GM12878 (cell line): ENCODE results near the gene CELSR3. TPM values are rescaled to one million over a fixed set of nuclear protein-coding genes. Genes with fewer than 3 reads are reported as not detected.

Source experiments
- BACH1 ChIP-seq: fragments of 450-650 bp; IDR thresholded peaks from 2 replicates; pipeline ENCODE4 v1.6.1; 2017; ENCODE audit warnings: mild to moderate bottlenecking, borderline replicate concordance
- BHLHE40 ChIP-seq, 2 experiments: fragments of 450-650 bp in 1 of 2; IDR thresholded peaks; 2 replicates each; pipeline ENCODE4 v1.6.1; 2011 to 2017; ENCODE audit warnings: low read depth in 2 of 2, borderline replicate concordance in 1 of 2, improper control_type of control experiment in 1 of 2, low read length in 1 of 2, mild to moderate bottlenecking in 1 of 2
- BMI1 ChIP-seq: fragments of 450-650 bp; IDR thresholded peaks from 2 replicates; pipeline ENCODE4 v1.6.1; 2016; ENCODE audit warnings: mild to moderate bottlenecking, moderate library complexity, borderline replicate concordance
- DPF2 ChIP-seq: fragments of 450-650 bp; IDR thresholded peaks from 2 replicates; pipeline ENCODE4 v1.6.1; 2017; ENCODE audit warnings: mild to moderate bottlenecking
- GATAD2B ChIP-seq: fragments of 450-650 bp; conservative IDR thresholded peaks from 2 replicates; pipeline ENCODE4 v1.6.1; 2017; ENCODE audit warnings: low read depth, mild to moderate bottlenecking, moderate library complexity
- HDAC2 ChIP-seq: fragments of 200-600 bp; sonication (generic); IDR thresholded peaks from 2 replicates; pipeline ENCODE4 v1.6.1; 2017
- HDAC6 ChIP-seq: fragments of 200-600 bp; sonication (generic); IDR thresholded peaks from one replicate; pipeline ENCODE4 v1.8.0; 2017; ENCODE audit warnings: antibody characterized with exemption; ENCODE audit not compliant: unreplicated experiment
- HDGF ChIP-seq: fragments of 450-650 bp; IDR thresholded peaks from 2 replicates; pipeline ENCODE4 v1.6.1; 2016; ENCODE audit warnings: antibody characterized with exemption
- KLF5 ChIP-seq: fragments of 450-650 bp; IDR thresholded peaks from 2 replicates; pipeline ENCODE4 v1.6.1; 2014; ENCODE audit warnings: mild to moderate bottlenecking; ENCODE audit not compliant: partially characterized antibody
- LARP7 ChIP-seq: fragments of 450-650 bp; IDR thresholded peaks from 2 replicates; pipeline ENCODE4 v1.6.1; 2017; ENCODE audit warnings: mild to moderate bottlenecking
- NR2C1 ChIP-seq: fragments of 450-650 bp; IDR thresholded peaks from 2 replicates; pipeline ENCODE4 v1.6.1; 2017; ENCODE audit warnings: antibody characterized with exemption, mild to moderate bottlenecking, moderate library complexity
- PML ChIP-seq: IDR thresholded peaks from 2 replicates; pipeline ENCODE4 v1.6.1; 2012; ENCODE audit warnings: low read length, inconsistent platforms
- RAD51 ChIP-seq: fragments of 450-650 bp; IDR thresholded peaks from 2 replicates; pipeline ENCODE4 v1.6.1; 2016; ENCODE audit warnings: moderate library complexity, mild to moderate bottlenecking, inconsistent platforms
- RFX5 ChIP-seq: IDR thresholded peaks from 2 replicates; pipeline ENCODE4 v1.6.1; 2011; ENCODE audit warnings: low read depth, low read length, improper control_type of control experiment
- SMARCA5 ChIP-seq: fragments of 450-650 bp; IDR thresholded peaks from 2 replicates; pipeline ENCODE4 v1.6.1; 2017; ENCODE audit warnings: mild to moderate bottlenecking
- SP1 ChIP-seq: IDR thresholded peaks from one replicate; pipeline ENCODE4 v1.6.1; 2011; ENCODE audit warnings: low read depth, low read length
- SREBF1 ChIP-seq: IDR thresholded peaks from 2 replicates; pipeline ENCODE4 v1.6.1; 2012; ENCODE audit warnings: mild to moderate bottlenecking, low read length
- TCF3 ChIP-seq: IDR thresholded peaks from 2 replicates; pipeline ENCODE4 v1.6.1; 2012; ENCODE audit warnings: low read depth, mild to moderate bottlenecking, low read length, borderline replicate concordance; ENCODE audit not compliant: insufficient read depth
- TCF7 ChIP-seq: IDR thresholded peaks from 2 replicates; pipeline ENCODE4 v1.6.1; 2014; ENCODE audit warnings: antibody characterized with exemption, borderline replicate concordance
- polyA plus RNA-seq, 11 experiments: library from polyadenylated mRNA; depleted of rRNA in 4 of 11; unstranded in 6 of 11; stranded (reverse) in 5 of 11; fragments of >200 nt; fragmentation: Nextera tagmentation in 4 of 11; fragmentation: Illumina TruSeq in 1 of 11; extraction: Ambion mirVana in 4 of 11; extraction: Trizol in 1 of 11; gene quantifications; 1 replicate in 1 of 11; 2 replicates in 10 of 11; pipeline versions ENCODE4 v1.2.1 to v1.2.3, GENCODE V29; 2011 to 2016; ENCODE audit warnings: inconsistent platforms in 2 of 11, missing spikeins in 2 of 11, low read depth in 1 of 11
- total RNA-seq, 4 experiments: library from RNA; depleted of rRNA in 3 of 4; stranded (reverse); fragments of >200 nt in 3 of 4; fragmentation: Illumina TruSeq in 1 of 4; extraction: Trizol in 1 of 4; gene quantifications; 2 replicates each; pipeline versions ENCODE4 v1.2.1 to v1.2.3, GENCODE V29; 2013 to 2021
- TF ChIP-seq, protein P1 (sequence below): fragments of 450-650 bp; IDR thresholded peaks from 2 replicates; pipeline ENCODE4 v1.6.1; 2016; ENCODE audit warnings: mild to moderate bottlenecking
- TF ChIP-seq, protein P2 (sequence below): fragments of 450-650 bp; IDR thresholded peaks from 2 replicates; pipeline ENCODE4 v1.6.1; 2018; ENCODE audit warnings: mild to moderate bottlenecking, low read depth, moderate library complexity; ENCODE audit not compliant: partially characterized antibody
- TF ChIP-seq, protein P3 (sequence below): fragments of 450-650 bp; IDR thresholded peaks from 2 replicates; pipeline ENCODE4 v1.6.1; 2017; ENCODE audit warnings: antibody characterized with exemption, mild to moderate bottlenecking, moderate library complexity
- TF ChIP-seq, protein P4 (sequence below): fragments of 450-650 bp; IDR thresholded peaks from 2 replicates; pipeline ENCODE4 v1.6.1; 2017; ENCODE audit warnings: mild to moderate bottlenecking

Gene CELSR3
- total and polyA plus RNA-seq, 10 of the 15 experiments (the other 5 are each of a cell fraction or from before 2014, with no cell fraction given): 0.08 to 1.6 (median 0.57) TPM

DNA sequence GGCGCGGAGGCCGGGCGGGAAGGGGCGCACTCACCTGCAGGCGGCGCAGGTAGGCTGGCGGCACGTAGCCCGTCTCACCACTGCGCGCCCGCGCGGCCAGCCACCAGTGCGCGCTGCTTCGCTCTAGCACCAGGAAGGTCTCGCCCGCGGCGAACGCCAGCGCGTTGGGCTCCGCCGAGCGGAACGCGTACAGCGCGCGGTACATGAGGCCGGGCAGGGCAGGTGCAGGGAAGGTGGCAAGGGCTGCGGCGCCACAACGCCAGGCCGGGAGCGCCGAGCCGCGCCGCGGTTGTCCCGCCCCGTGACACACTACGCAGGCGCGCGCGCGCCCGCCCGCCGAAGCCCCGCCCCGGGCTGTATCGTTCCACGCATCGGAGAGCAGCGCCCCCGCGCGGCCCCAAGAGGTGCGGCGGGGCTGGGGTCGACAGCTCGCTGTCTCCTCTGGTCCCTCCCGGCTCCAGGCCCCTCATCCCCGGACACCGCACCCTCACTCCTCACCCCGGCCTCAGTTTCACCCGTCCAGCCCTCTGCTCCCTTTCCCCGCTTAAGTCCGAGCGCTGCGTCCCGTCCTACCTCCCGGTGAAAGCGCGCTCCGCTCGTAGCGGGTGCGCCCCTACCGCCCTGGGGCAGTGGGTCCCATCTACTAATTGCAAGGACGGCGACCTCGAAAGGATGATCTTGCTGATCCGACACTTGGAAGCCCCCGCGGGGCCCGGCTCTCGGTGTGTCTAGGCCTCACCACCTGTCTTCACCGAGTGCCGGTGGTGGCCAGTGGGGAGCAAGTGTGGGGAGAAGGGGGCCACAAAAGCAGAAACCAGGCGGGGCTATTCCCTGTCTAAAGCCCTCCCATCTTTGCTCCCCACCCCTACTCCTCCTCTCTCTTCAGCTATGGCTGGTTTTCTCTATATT lies 23.2 kb upstream of the CELSR3 start, which contains the start of gene NCKIPSD (continued):
- peak; percentile 33 for TF ChIP-seq KLF5
- peak; percentile 96 for TF ChIP-seq DPF2
- peak; percentile 89 for TF ChIP-seq BACH1
- peak; percentile 52 for TF ChIP-seq SP1
- TF ChIP-seq BHLHE40 (IDR thresholded peaks at IDR 0.05; ENCODE audit: borderline replicate concordance in 1 of 2, low read depth in 2 of 2, low read length in 1 of 2): peak in 1 of 2 experiments; percentile 80; a peak in 2 of 4 replicates
- TF ChIP-seq, protein P1, sequence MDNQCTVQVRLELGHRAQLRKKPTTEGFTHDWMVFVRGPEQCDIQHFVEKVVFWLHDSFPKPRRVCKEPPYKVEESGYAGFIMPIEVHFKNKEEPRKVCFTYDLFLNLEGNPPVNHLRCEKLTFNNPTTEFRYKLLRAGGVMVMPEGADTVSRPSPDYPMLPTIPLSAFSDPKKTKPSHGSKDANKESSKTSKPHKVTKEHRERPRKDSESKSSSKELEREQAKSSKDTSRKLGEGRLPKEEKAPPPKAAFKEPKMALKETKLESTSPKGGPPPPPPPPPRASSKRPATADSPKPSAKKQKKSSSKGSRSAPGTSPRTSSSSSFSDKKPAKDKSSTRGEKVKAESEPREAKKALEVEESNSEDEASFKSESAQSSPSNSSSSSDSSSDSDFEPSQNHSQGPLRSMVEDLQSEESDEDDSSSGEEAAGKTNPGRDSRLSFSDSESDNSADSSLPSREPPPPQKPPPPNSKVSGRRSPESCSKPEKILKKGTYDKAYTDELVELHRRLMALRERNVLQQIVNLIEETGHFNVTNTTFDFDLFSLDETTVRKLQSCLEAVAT: no peak
- TF ChIP-seq PML: no peak
- no peak for TF ChIP-seq HDAC2
- TF ChIP-seq HDGF: no peak
- 0 out of 2 replicates have a peak, but pooled peaks have one; percentile 45 for TF ChIP-seq TCF3
- TF ChIP-seq SREBF1: no peak
- peak; percentile 98 for TF ChIP-seq SMARCA5
- no peak for TF ChIP-seq NR2C1
- no peak for TF ChIP-seq RFX5
- no peak for TF ChIP-seq TCF7
- TF ChIP-seq RAD51: no peak
- TF ChIP-seq BMI1: no peak
- TF ChIP-seq, protein P2, sequence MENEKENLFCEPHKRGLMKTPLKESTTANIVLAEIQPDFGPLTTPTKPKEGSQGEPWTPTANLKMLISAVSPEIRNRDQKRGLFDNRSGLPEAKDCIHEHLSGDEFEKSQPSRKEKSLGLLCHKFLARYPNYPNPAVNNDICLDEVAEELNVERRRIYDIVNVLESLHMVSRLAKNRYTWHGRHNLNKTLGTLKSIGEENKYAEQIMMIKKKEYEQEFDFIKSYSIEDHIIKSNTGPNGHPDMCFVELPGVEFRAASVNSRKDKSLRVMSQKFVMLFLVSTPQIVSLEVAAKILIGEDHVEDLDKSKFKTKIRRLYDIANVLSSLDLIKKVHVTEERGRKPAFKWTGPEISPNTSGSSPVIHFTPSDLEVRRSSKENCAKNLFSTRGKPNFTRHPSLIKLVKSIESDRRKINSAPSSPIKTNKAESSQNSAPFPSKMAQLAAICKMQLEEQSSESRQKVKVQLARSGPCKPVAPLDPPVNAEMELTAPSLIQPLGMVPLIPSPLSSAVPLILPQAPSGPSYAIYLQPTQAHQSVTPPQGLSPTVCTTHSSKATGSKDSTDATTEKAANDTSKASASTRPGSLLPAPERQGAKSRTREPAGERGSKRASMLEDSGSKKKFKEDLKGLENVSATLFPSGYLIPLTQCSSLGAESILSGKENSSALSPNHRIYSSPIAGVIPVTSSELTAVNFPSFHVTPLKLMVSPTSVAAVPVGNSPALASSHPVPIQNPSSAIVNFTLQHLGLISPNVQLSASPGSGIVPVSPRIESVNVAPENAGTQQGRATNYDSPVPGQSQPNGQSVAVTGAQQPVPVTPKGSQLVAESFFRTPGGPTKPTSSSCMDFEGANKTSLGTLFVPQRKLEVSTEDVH: no peak
- peak; percentile 97 for TF ChIP-seq GATAD2B
- TF ChIP-seq LARP7: peak; percentile 97
- TF ChIP-seq HDAC6: no peak
- TF ChIP-seq, protein P3, sequence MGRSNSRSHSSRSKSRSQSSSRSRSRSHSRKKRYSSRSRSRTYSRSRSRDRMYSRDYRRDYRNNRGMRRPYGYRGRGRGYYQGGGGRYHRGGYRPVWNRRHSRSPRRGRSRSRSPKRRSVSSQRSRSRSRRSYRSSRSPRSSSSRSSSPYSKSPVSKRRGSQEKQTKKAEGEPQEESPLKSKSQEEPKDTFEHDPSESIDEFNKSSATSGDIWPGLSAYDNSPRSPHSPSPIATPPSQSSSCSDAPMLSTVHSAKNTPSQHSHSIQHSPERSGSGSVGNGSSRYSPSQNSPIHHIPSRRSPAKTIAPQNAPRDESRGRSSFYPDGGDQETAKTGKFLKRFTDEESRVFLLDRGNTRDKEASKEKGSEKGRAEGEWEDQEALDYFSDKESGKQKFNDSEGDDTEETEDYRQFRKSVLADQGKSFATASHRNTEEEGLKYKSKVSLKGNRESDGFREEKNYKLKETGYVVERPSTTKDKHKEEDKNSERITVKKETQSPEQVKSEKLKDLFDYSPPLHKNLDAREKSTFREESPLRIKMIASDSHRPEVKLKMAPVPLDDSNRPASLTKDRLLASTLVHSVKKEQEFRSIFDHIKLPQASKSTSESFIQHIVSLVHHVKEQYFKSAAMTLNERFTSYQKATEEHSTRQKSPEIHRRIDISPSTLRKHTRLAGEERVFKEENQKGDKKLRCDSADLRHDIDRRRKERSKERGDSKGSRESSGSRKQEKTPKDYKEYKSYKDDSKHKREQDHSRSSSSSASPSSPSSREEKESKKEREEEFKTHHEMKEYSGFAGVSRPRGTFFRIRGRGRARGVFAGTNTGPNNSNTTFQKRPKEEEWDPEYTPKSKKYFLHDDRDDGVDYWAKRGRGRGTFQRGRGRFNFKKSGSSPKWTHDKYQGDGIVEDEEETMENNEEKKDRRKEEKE: no peak
- TF ChIP-seq, protein P4, sequence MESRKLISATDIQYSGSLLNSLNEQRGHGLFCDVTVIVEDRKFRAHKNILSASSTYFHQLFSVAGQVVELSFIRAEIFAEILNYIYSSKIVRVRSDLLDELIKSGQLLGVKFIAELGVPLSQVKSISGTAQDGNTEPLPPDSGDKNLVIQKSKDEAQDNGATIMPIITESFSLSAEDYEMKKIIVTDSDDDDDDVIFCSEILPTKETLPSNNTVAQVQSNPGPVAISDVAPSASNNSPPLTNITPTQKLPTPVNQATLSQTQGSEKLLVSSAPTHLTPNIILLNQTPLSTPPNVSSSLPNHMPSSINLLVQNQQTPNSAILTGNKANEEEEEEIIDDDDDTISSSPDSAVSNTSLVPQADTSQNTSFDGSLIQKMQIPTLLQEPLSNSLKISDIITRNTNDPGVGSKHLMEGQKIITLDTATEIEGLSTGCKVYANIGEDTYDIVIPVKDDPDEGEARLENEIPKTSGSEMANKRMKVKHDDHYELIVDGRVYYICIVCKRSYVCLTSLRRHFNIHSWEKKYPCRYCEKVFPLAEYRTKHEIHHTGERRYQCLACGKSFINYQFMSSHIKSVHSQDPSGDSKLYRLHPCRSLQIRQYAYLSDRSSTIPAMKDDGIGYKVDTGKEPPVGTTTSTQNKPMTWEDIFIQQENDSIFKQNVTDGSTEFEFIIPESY: no peak
